ENCODE data around the gene DNAH6.

The DNAH6 gene

DNA sequence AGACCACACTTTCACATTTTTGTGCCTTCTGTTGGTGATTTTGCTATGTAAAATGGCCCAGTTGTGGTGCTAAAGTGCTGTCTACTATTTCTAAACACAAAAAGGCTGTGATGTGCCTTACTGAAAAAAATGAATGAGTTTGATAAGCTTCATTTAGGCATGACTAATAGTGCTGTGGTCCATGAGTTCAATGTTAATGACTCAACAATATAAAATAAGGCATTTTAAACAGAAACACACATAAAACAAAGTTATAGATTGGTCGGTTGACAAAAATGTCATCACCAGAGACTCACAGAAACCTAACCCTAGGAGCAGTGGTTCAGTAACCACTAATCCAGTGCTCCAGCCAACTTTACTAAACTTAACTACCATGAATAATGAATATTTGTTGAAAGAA is 160.0 kb downstream of the DNAH6 start:
- H3K4me3 ChIP-seq (replicated peaks; ENCODE audit: low read depth, low read length) = no peak overlapping the region
- TF ChIP-seq CTCF (IDR thresholded peaks at IDR 0.05; ENCODE audit: low read depth, low read length, missing control alignments) = no peak
- DNase-seq (ENCODE audit: extremely low read depth, low read depth) = no peak

DNA sequence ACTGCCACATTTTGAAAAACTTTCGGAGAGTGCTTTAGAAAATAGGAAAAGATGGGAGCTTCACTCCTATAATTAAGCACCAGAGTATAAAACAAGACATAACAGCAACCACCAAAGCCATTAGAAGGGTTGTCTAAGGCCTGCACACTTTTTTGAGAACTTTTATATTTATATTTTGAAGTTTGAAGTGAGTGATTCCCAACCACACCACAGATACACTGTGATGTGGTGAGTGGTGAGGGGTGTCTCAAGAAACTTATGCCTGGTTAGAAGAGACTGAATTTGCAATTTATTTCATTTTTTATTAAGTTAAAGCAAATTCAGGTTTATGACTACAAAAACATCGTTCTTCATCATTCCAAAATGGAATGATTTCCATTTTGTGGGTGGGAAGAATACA is 161.9 kb downstream of the DNAH6 start:
- no peak overlapping the region for H3K4me3 ChIP-seq (replicated peaks; ENCODE audit: low read depth, low read length)
- no peak for TF ChIP-seq CTCF (IDR thresholded peaks at IDR 0.05; ENCODE audit: low read depth, low read length, missing control alignments)
- no peak for DNase-seq (ENCODE audit: extremely low read depth, low read depth)

DNA sequence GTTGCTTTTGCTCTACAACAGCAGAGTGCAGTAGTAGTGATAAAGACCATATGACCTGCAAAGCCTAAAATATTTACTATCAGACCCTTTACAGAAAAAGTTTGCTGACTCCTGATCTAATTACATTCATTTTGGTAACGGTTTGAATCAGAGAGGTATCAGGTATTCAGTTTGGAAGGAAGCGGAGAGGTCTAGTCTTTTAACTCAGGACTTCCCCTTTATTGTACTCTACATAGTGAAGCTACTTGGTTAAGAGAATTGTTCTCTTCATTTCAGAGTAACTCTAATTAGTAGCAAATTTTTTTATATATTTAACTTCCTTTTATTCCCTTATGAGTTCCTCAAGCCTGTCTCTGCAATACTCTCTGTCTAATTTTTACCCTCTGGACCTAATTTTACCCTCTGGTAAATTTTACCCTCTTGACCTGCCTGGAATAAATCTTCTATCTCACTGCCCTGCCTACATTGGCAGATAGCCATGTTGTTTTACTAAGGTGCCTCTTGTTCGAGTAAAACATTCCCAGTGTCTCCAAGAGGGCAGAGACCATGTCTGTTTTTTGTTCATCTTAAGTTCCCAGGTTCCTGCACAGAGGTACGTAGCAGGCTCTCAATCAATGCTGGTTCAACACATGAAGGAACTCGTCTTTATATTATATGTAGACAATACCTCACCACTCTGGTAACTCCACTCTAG is 170.6 kb downstream of the DNAH6 start:
- no peak for DNase-seq (ENCODE audit: extremely low read depth, low read depth)
- TF ChIP-seq CTCF (IDR thresholded peaks at IDR 0.05; ENCODE audit: low read depth, low read length, missing control alignments) = no peak
- no peak overlapping the region for H3K4me3 ChIP-seq (replicated peaks; ENCODE audit: low read depth, low read length)

GRCh38 chr2:84687498-84688149 is 171.3 kb downstream of the DNAH6 start:
- no peak overlapping the region for H3K4me3 ChIP-seq (replicated peaks; ENCODE audit: low read depth, low read length)
- no peak for TF ChIP-seq CTCF (IDR thresholded peaks at IDR 0.05; ENCODE audit: low read depth, low read length, missing control alignments)

DNA sequence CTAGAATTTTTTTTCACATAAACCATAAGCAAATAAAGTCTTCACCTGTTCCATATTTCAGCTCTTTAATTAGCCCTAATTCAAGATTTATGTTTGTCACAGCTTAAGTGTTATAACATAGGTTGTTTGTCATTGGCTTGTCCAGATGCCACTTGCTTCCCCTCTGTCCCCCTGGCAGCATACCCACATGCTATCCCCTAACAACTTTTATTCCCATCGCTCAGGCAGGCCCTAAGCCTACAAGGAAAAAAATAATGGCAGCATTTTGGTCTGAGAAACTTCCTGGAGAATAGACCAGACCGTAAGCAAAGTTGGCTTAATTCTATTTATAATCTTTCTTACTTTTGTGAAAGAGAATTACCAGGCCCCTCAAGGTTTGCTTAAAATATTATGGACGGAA is 173.9 kb downstream of the DNAH6 start:
- no peak for DNase-seq (ENCODE audit: extremely low read depth, low read depth)
- no peak for TF ChIP-seq CTCF (IDR thresholded peaks at IDR 0.05; ENCODE audit: low read depth, low read length, missing control alignments)
- no peak overlapping the region for H3K4me3 ChIP-seq (replicated peaks; ENCODE audit: low read depth, low read length)

More at GRCh38 chr2:84687498-84688149, 171.3 kb downstream of the DNAH6 start:
- no peak for DNase-seq (ENCODE audit: extremely low read depth, low read depth)

DNA sequence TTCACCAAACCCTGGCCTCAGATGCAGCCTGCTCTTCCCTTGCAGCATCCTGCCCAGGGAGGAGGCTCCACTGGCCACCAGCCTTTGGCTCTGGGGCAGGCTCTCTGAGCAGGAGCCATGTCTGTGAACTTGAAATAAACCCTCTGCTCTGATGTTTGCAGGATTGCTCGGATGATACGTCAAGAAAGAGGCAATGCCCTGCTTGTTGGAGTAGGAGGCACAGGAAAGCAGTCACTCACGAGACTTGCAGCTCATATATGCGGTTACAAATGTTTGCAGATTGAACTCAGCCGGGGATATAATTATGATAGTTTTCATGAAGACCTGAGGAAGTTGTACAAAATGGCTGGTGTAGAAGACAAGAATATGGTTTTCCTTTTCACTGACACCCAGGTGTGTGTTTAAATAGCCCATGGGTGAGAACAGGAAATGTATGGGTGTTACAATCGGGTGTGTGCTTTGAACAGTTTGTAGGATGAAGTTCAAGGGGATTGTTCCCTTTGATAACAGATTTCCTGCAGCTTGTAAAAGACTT is 177.9 kb downstream of the DNAH6 start:
- no peak overlapping the region for H3K4me3 ChIP-seq (replicated peaks; ENCODE audit: low read depth, low read length)
- TF ChIP-seq CTCF (IDR thresholded peaks at IDR 0.05; ENCODE audit: low read depth, low read length, missing control alignments) = no peak
- DNase-seq (ENCODE audit: extremely low read depth, low read depth) = no peak
